Spleen (tissue), 7 donors: ENCODE data around the gene ABCB9.

Experiments
- CTCF ChIP-seq, 11 experiments: fragments of 200-600 bp in 7 of 11; fragments of 450-650 bp in 4 of 11; sonication (generic) in 4 of 11; IDR thresholded peaks in 8 of 11; conservative IDR thresholded peaks in 3 of 11; 1 replicate in 7 of 11; 2 replicates in 4 of 11; pipeline versions ENCODE4 v1.4.0 to v1.8.0; 2016 to 2021; ENCODE audit warnings: antibody characterized with exemption in 11 of 11, inconsistent platforms in 4 of 11, mild to moderate bottlenecking in 1 of 11
- POLR2A ChIP-seq, 3 donors: fragments of 450-650 bp; IDR thresholded peaks; one replicate each; pipeline ENCODE4 v1.5.1; 2017; ENCODE audit warnings: antibody characterized with exemption in 3 of 3, mild to moderate bottlenecking in 1 of 3
- donor health status: DM: no; HTN: no; CAD: no; lungs with moderate emphysema.
- donor health status: DM: no; HTN: no; CAD: no.
- donor health status: DM: no; HTN: no; CAD: no.

DNA sequence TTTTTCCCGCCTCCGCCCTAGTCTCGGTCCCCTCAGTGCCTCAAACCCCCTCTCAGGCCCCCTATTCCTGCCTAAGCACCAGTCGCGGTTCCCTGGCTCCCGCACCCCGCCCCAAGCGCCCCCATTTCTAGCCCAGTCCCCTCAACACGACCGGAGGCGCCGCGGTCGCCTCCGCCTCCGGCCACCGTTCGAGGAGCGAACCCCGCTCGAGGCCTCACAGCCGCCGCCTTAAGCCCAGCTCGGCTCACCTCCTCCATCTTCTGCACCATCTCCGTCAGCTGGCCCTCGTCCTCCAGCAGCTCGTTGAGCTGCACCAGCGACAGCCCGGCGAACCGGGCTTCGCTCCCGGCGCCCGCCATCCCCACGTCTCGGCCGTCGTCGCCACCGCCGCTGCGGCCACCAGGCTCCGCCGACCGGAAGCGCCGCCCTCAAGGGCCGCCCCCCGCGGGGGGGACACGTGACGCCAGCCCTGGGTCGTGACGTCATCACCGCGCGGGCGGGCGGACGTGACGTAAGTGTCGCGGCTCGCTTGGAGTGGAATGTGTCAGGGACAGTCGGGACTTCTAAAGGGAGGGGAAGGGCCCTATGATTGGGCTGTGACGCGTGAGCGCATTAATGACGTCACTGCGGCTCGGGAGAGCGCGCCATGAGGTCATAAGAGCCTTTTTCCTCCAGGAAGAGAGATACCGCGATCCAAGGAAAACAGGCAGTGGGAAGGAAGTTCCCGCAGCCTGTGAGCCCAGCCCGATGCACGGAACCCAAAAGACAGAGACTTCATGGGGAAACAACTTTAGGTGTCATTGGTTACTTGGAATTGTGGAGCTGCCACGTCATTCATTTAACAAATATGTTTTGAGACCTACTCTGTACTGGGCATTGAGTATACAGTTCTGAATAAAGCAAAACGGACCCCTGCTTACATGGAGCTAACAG is 70.3 kb downstream of the ABCB9 start, which contains the start of gene VPS37B:
- TF ChIP-seq CTCF (IDR thresholded peaks at IDR 0.05 in 8 of 11, conservative IDR thresholded peaks at IDR 0.05 in 3 of 11): peak in 4 of 11 experiments; percentile 16 to 30 (median 25)
- TF ChIP-seq POLR2A (IDR thresholded peaks at IDR 0.05): peak; percentile 51 to 93 (median 87)
